Sigmoid colon (tissue), 7 donors: ENCODE results near the gene DLX5. TPM values are rescaled to one million over a fixed set of nuclear protein-coding genes. Genes with fewer than 3 reads are reported as not detected.

Experiments used
- DNase-seq: peaks from one replicate; pipeline ENCODE4 v3.0.0-alpha.2; 2019
- H3K27ac ChIP-seq, 4 donors: fragments of 200-600 bp; sonication (generic); one replicate each; pipeline ENCODE4 v1.5.1; 2016 to 2019; ENCODE audit warnings: mild to moderate bottlenecking in 1 of 4
- H3K27me3 ChIP-seq, 3 donors: fragments of 200-600 bp; sonication (generic); one replicate each; pipeline ENCODE4 v1.5.1; 2019; ENCODE audit warnings: mild to moderate bottlenecking in 1 of 3
- H3K36me3 ChIP-seq, 4 donors: fragments of 200-600 bp; sonication (generic); one replicate each; pipeline ENCODE4 v1.5.1; 2016 to 2019
- H3K4me1 ChIP-seq, 4 donors: fragments of 200-600 bp; sonication (generic); one replicate each; pipeline ENCODE4 v1.5.1; 2017 to 2019
- H3K4me3 ChIP-seq, 4 donors: fragments of 200-600 bp; sonication (generic); one replicate each; pipeline ENCODE4 v1.5.1; 2017 to 2019; ENCODE audit warnings: mild to moderate bottlenecking in 2 of 4, moderate library complexity in 1 of 4
- H3K9me3 ChIP-seq, 4 donors: fragments of 200-600 bp in 3 of 4; sonication (generic) in 3 of 4; one replicate each; pipeline versions ENCODE4 v1.5.1 to v1.6.1; 2013 to 2019
- CTCF ChIP-seq, 4 experiments: fragments of 450-650 bp in 3 of 4; fragments of 200-600 bp in 1 of 4; IDR thresholded peaks; one replicate each; pipeline ENCODE4 v1.5.1; 2016 to 2019; ENCODE audit warnings: antibody characterized with exemption in 4 of 4, mild to moderate bottlenecking in 3 of 4, moderate library complexity in 2 of 4
- EP300 ChIP-seq, 4 donors: sonication (generic); formaldehyde crosslinking; IDR thresholded peaks; one replicate each; pipeline ENCODE4 v1.6.1; 2017; ENCODE audit warnings: antibody characterized with exemption in 4 of 4
- POLR2A ChIP-seq, 2 donors: fragments of 450-650 bp; IDR thresholded peaks; one replicate each; pipeline ENCODE4 v1.6.1; 2016; ENCODE audit warnings: antibody characterized with exemption in 2 of 2, mild to moderate bottlenecking in 2 of 2, moderate library complexity in 2 of 2
- POLR2AphosphoS5 ChIP-seq, 4 donors: sonication (generic); formaldehyde crosslinking; IDR thresholded peaks; one replicate each; pipeline ENCODE4 v1.6.1; 2017; ENCODE audit warnings: antibody characterized with exemption in 4 of 4
- WGBS, 2 donors: extraction: QIAGEN DNeasy Blood & Tissue Kit; methylation state at CpG; one replicate each; pipeline ENCODE4 v1.1.7; 2013; 5-methylcytosine and 5-hydroxymethylcytosine counted together
- intact Hi-C: fragments of 100-400 bp; cut with DNase I; formaldehyde crosslinking; loops from one replicate; pipeline ENCODE4 v1.15.1; 2023
- polyA plus RNA-seq, 3 donors: library from polyadenylated mRNA; stranded (reverse); fragments of 200-250 nt; gene quantifications; one replicate each; pipeline ENCODE4 v1.2.3, GENCODE V29; 2013
- total RNA-seq, 4 donors: library from RNA; depleted of rRNA; stranded (reverse); fragments of >200 nt; gene quantifications; one replicate each; pipeline ENCODE4 v1.1.0, GENCODE V29; 2016
- donor health status: healthy with polysubstance abuse.
- donor health status: Bipolar disorder and iron deficiency.
- donor health status: healthy.

Gene DLX5
- total and polyA plus RNA-seq, 7 donors: 0.10 to 0.71 (median 0.41) TPM; not detected in 4

GRCh38 chr7:97006816-97007582 is 17.6 kb downstream of the DLX5 start:
- no peak for DNase-seq
- peak overlapping the region in 2 of 4 donors; percentile 42 to 43 for H3K4me3 ChIP-seq
- peaks cover 64 to 100% (median 95%) of the 10 kb centered on the region in 3 donors for H3K27me3 ChIP-seq
- H3K36me3 ChIP-seq: no peaks in the 10 kb centered on the region
- TF ChIP-seq EP300 (IDR thresholded peaks at IDR 0.05): no peak
- TF ChIP-seq CTCF (IDR thresholded peaks at IDR 0.05): no peak
- no peak for TF ChIP-seq POLR2AphosphoS5 (IDR thresholded peaks at IDR 0.05)
- TF ChIP-seq POLR2A (IDR thresholded peaks at IDR 0.05): no peak
- H3K27ac ChIP-seq: no peak overlapping the region
- H3K9me3 ChIP-seq: no peaks in the 10 kb centered on the region
- WGBS, 2 donors: 7 to 8% methylated on average over 39 of the region's 39 CpGs
- H3K4me1 ChIP-seq: peaks cover 0 to 32% (median 26%) of the 10 kb centered on the region in 4 donors
- intact Hi-C loops: no loop called here

- no peaks in the 10 kb centered on the region for H3K9me3 ChIP-seq
- no peak for TF ChIP-seq POLR2AphosphoS5 (IDR thresholded peaks at IDR 0.05)
- TF ChIP-seq CTCF (IDR thresholded peaks at IDR 0.05): no peak
- no peak for TF ChIP-seq POLR2A (IDR thresholded peaks at IDR 0.05)
- TF ChIP-seq EP300 (IDR thresholded peaks at IDR 0.05): no peak
- intact Hi-C loops: no loop called here
- H3K27ac ChIP-seq: no peak overlapping the region
- no peaks in the 10 kb centered on the region for H3K36me3 ChIP-seq
- 1% methylated on average over 83 of the region's 83 CpGs for WGBS, 2 donors
- no peak for DNase-seq
- peak overlapping the region; percentile 28 to 43 (median 36) for H3K4me3 ChIP-seq
- peaks cover 58 to 100% (median 95%) of the 10 kb centered on the region in 3 donors for H3K27me3 ChIP-seq
- H3K4me1 ChIP-seq: peaks cover 0 to 32% (median 26%) of the 10 kb centered on the region in 4 donors
Measured at GRCh38 chr7:97006055-97006815, 18.4 kb downstream of the DLX5 start.

GRCh38 chr7:97005183-97006054 is 19.2 kb downstream of the DLX5 start, which contains the start of gene DLX6:
DLX6 (plus strand) TSS chr7:97005553; CDS start chr7:97005978, 425 bp downstream.
- WGBS, 2 donors: 3 to 5% methylated on average over 44 of the region's 44 CpGs
- peaks cover 61 to 100% (median 96%) of the 10 kb centered on the region in 3 donors for H3K27me3 ChIP-seq
- no peaks in the 10 kb centered on the region for H3K9me3 ChIP-seq
- DNase-seq: peak; percentile 78
- H3K27ac ChIP-seq: no peak within 1 kb of the TSS
- H3K36me3 ChIP-seq: no peaks in the 10 kb centered on the region
- H3K4me3 ChIP-seq: peak within 1 kb of the TSS; percentile 28 to 43 (median 36)
- H3K4me1 ChIP-seq: peaks cover 0 to 32% (median 26%) of the 10 kb centered on the region in 4 donors
- intact Hi-C loops: no loop called here
- no peak for TF ChIP-seq EP300 (IDR thresholded peaks at IDR 0.05)
- TF ChIP-seq POLR2AphosphoS5 (IDR thresholded peaks at IDR 0.05): peak in 2 of 4 donors; percentile 23 to 26

- Histone ChIP-seq H3K36me3 (no peaks in the 10 kb centered on the region), H3K4me1 (peaks cover 0 to 32% (median 26%) of the 10 kb centered on the region in 4 donors), H3K27me3 (peaks cover 63 to 100% (median 96%) of the 10 kb centered on the region in 3 donors), H3K27ac (no peak overlapping the region), H3K9me3 (no peaks in the 10 kb centered on the region), H3K4me3 (peak overlapping the region in 3 of 4 donors; percentile 30 to 43 (median 42))
- TF ChIP-seq POLR2A (IDR thresholded peaks at IDR 0.05) (no peak), CTCF (IDR thresholded peaks at IDR 0.05) (no peak), EP300 (IDR thresholded peaks at IDR 0.05) (no peak), POLR2AphosphoS5 (IDR thresholded peaks at IDR 0.05) (peak in 1 of 4 donors; percentile 13)
- intact Hi-C loops: no loop called here
- WGBS, 2 donors: 7 to 8% methylated on average over 20 of the region's 20 CpGs
- no peak for DNase-seq
Measured at GRCh38 chr7:97004247-97005182, 20.1 kb downstream of the DLX5 start.
